ENCODE results near the gene ZBTB11.

The ZBTB11 gene

GRCh38 chr3:101602731-101603130, 74.2 kb downstream of the ZBTB11 start:
- TF ChIP-seq SIN3A (IDR thresholded peaks at IDR 0.05; ENCODE audit: borderline replicate concordance, insufficient read depth, low read length) (no peak), REST (IDR thresholded peaks at IDR 0.05; ENCODE audit: insufficient read depth in 1 of 2, low read depth in 2 of 2, low read length in 2 of 2) (no peak), TAF1 (IDR thresholded peaks at IDR 0.05; ENCODE audit: borderline replicate concordance, insufficient read depth, low read length) (no peak), POLR2AphosphoS5 (IDR thresholded peaks at IDR 0.05; ENCODE audit: low read depth, low read length) (no peak), FOXP2 (optimal IDR thresholded peaks at IDR 0.05; ENCODE audit: borderline replicate concordance, extremely low read depth, extremely low read length, insufficient read depth) (no peak)

Data from PFSK-1 (cell line).